ENCODE data around the gene EHF.

EHF gene

GRCh38 chr11:34658071-34659015, 37.5 kb downstream of the EHF start:
- Histone ChIP-seq H3K4me3 (ENCODE audit: low read depth, low read length) (no peak overlapping the region), H3K27me3 (no peaks in the 10 kb centered on the region), H3K36me3 (no peaks in the 10 kb centered on the region), H3K9me3 (no peaks in the 10 kb centered on the region), H3K4me1 (no peaks in the 10 kb centered on the region)
- DNase-seq = no peak
- TF ChIP-seq CTCF (IDR thresholded peaks at IDR 0.05; ENCODE audit: low read depth, low read length) = no peak

GRCh38 chr11:34659096-34659733, 38.3 kb downstream of the EHF start:
- Histone ChIP-seq H3K36me3 (no peaks in the 10 kb centered on the region), H3K27me3 (no peaks in the 10 kb centered on the region), H3K4me3 (ENCODE audit: low read depth, low read length) (no peak overlapping the region), H3K4me1 (no peaks in the 10 kb centered on the region), H3K9me3 (no peaks in the 10 kb centered on the region)
- TF ChIP-seq CTCF (IDR thresholded peaks at IDR 0.05; ENCODE audit: low read depth, low read length) = no peak
- no peak for DNase-seq

- no peak overlapping the region for H3K4me3 ChIP-seq (ENCODE audit: low read depth, low read length)
Observed at GRCh38 chr11:34665077-34665835, 44.4 kb downstream of the EHF start.

DNA sequence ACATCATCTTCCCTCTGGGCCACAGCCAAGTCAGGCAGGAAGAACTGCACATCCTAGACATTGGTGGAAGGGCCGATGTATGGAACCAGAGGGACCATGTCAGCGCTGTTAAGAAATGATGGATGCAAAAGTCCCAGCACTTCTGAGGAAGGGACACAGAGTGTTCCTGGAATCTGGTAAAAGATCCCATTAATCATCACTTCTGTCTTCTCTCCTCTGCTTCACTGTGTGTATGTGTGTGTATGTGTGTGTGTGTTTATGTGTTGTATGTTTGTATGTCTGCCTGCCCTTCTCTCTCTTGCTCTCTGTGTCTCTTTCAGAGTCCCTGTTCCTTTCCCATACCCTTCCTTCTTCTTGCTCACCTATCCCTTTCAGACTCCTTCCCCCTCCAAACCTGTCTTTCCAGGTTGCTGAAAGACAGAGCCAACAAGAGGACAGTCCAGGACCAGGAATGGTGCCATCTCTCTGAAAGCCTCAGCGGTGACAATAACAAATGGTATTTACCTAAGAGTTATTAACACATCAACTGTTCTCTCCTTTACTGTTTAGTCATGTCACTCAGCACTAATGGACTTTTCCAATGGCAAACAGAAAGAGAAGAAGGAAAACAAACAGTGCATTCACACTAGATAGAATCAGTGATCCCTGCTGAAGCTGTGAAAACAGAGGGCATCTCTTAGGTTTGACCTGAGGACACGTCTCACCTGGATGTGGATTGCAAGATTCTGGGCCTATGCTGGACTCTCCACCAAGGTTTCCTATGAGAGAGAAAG, 47.1 kb downstream of the EHF start:
- no peaks in the 10 kb centered on the region for H3K27me3 ChIP-seq
- H3K9me3 ChIP-seq = no peaks in the 10 kb centered on the region
- DNase-seq = no peak
- no peaks in the 10 kb centered on the region for H3K4me1 ChIP-seq
- no peak for TF ChIP-seq CTCF (IDR thresholded peaks at IDR 0.05; ENCODE audit: low read depth, low read length)
- H3K36me3 ChIP-seq = no peaks in the 10 kb centered on the region
- no peak overlapping the region for H3K4me3 ChIP-seq (ENCODE audit: low read depth, low read length)

More at GRCh38 chr11:34665077-34665835, 44.4 kb downstream of the EHF start:
- H3K36me3 ChIP-seq = no peaks in the 10 kb centered on the region
- H3K4me1 ChIP-seq = no peaks in the 10 kb centered on the region
- no peaks in the 10 kb centered on the region for H3K27me3 ChIP-seq
- no peak for DNase-seq
- no peaks in the 10 kb centered on the region for H3K9me3 ChIP-seq
- TF ChIP-seq CTCF (IDR thresholded peaks at IDR 0.05; ENCODE audit: low read depth, low read length) = no peak

DNA sequence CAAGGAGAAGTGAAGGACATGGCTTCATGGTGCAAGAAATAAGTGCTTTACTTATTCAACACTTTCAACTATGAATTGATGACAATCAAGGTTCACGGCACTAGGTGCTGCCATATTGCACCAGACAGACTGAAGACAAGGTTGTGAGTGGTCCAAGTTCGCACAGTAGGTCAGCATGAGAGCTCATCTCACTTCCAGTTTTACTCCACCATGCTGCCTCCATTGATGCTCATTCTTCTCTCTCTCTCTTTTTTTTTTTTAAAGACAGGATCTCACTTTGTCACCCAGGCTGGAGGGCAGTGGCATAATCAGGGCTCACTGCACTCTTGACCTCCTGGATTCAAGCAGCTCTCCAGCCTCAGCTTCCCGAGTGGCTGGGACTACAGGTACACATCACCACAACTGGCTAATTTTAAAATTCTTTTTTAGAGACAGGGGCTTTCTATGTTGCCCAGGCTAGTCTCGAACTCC, 47.7 kb downstream of the EHF start:
- Histone ChIP-seq H3K4me3 (ENCODE audit: low read depth, low read length) (no peak overlapping the region), H3K9me3 (no peaks in the 10 kb centered on the region), H3K4me1 (no peaks in the 10 kb centered on the region), H3K36me3 (no peaks in the 10 kb centered on the region), H3K27me3 (no peaks in the 10 kb centered on the region)
- no peak for DNase-seq
- TF ChIP-seq CTCF (IDR thresholded peaks at IDR 0.05; ENCODE audit: low read depth, low read length) = no peak
